Endothelial cell of umbilical vein (primary cell): ENCODE results near the gene SMARCA2. TPM values are rescaled to one million over a fixed set of nuclear protein-coding genes. Genes with fewer than 3 reads are reported as not detected.

Experiments used
- BruUV-seq: library from RNA; stranded (reverse); fragments of 400-500 nt; replicated peaks from 2 replicates; lab custom pipeline; 2021; lab: Mats Ljungman, UMichigan
- CTCF ChIA-PET: fragments of 300-600, 350-600 bp; sonication (Branson Sonifier 250); formaldehyde crosslinking; loops from one replicate; lab custom pipeline; 2021; ENCODE audit warnings: antibody characterized with exemption, inconsistent platforms; lab: Charles Lee
- POLR2A ChIA-PET: fragments of 300-600, 350-600 bp; sonication (Branson Sonifier 250); formaldehyde crosslinking; loops from one replicate; lab custom pipeline; 2021; ENCODE audit warnings: antibody characterized with exemption, inconsistent platforms; lab: Charles Lee
- DNase-seq: peaks from one replicate; pipeline ENCODE4 v3.0.0-alpha.2; 2011; ENCODE audit warnings: low read depth, low spot score
- FAIRE-seq: peaks from 2 replicates; lab custom pipeline; 2011; peaks lifted over from hg19 to GRCh38; lab: Jason Lieb, UNC
- H2AFZ ChIP-seq: 2 replicates; pipeline ENCODE4 v1.6.0; 2012; ENCODE audit warnings: low read depth, low read length, control low read depth, inconsistent platforms
- H3K27ac ChIP-seq: 2 replicates; pipeline ENCODE4 v1.5.1; 2011; ENCODE audit warnings: low read depth, mild to moderate bottlenecking, control low read depth, low read length, moderate library complexity; ENCODE audit not compliant: insufficient read depth
- H3K27me3 ChIP-seq, 2 experiments: 2 replicates each; pipeline versions ENCODE4 v1.6.0 to v1.6.1; 2011; ENCODE audit warnings: low read length in 2 of 2, mixed read lengths in 1 of 2; ENCODE audit not compliant: control insufficient read depth in 2 of 2, insufficient read depth in 2 of 2
- H3K36me3 ChIP-seq, 2 experiments: 2 replicates in 1 of 2; 3 replicates in 1 of 2; pipeline ENCODE4 v1.5.1; 2011; ENCODE audit warnings: low read length in 2 of 2, mild to moderate bottlenecking in 1 of 2, moderate library complexity in 1 of 2; ENCODE audit not compliant: control insufficient read depth in 2 of 2, insufficient read depth in 2 of 2; ENCODE audit errors: extremely low read depth in 1 of 2
- H3K4me1 ChIP-seq: 3 replicates; pipeline ENCODE4 v1.5.1; 2011; ENCODE audit warnings: mild to moderate bottlenecking, low read length; ENCODE audit not compliant: control insufficient read depth, insufficient read depth; ENCODE audit errors: extremely low read depth
- H3K4me2 ChIP-seq: 2 replicates; pipeline ENCODE4 v1.6.1; 2011; ENCODE audit warnings: low read length, control low read depth, mixed read lengths; ENCODE audit not compliant: insufficient read depth
- H3K4me3 ChIP-seq, 3 experiments: fragments of 200-600 bp in 1 of 3; sonication (generic), shearing (Covaris generic) in 1 of 3; replicated peaks in 1 of 3; 2 replicates each; pipeline ENCODE4 v1.5.1; 2011 to 2016; ENCODE audit warnings: control low read depth in 3 of 3, low read length in 3 of 3, mild to moderate bottlenecking in 2 of 3, inconsistent platforms in 1 of 3, low read depth in 1 of 3, moderate library complexity in 1 of 3; ENCODE audit not compliant: insufficient read depth in 1 of 3
- H3K79me2 ChIP-seq: 2 replicates; pipeline ENCODE4 v1.6.0; 2012; ENCODE audit warnings: low read length, inconsistent platforms; ENCODE audit not compliant: control insufficient read depth, insufficient read depth
- H3K9ac ChIP-seq: replicated peaks from 2 replicates; pipeline ENCODE3; 2011; ENCODE audit warnings: low read length, control low read depth; ENCODE audit not compliant: insufficient read depth; ENCODE audit errors: extremely low read depth
- H3K9me1 ChIP-seq: replicated peaks from 3 replicates; pipeline ENCODE4 v1.6.0; 2011; ENCODE audit warnings: mild to moderate bottlenecking, low read length; ENCODE audit not compliant: control insufficient read depth, insufficient read depth; ENCODE audit errors: extremely low read depth
- H3K9me3 ChIP-seq: replicated peaks from 2 replicates; pipeline ENCODE4 v1.5.1; 2012; ENCODE audit warnings: low read length, inconsistent platforms; ENCODE audit not compliant: control insufficient read depth, insufficient read depth
- H4K20me1 ChIP-seq: replicated peaks from 2 replicates; pipeline ENCODE3; 2011; ENCODE audit warnings: mild to moderate bottlenecking, low read length; ENCODE audit not compliant: control insufficient read depth, insufficient read depth; ENCODE audit errors: extremely low read depth
- EZH2 ChIP-seq: IDR thresholded peaks from 2 replicates; pipeline ENCODE4 v1.6.1; 2012; ENCODE audit warnings: borderline replicate concordance, low read depth, mild to moderate bottlenecking, moderate library complexity, low read length, inconsistent platforms; ENCODE audit not compliant: severe bottlenecking
- FOS ChIP-seq: IDR thresholded peaks from 2 replicates; pipeline ENCODE4 v1.6.1; 2011; ENCODE audit warnings: mild to moderate bottlenecking, low read length, moderate library complexity, borderline replicate concordance; ENCODE audit not compliant: insufficient read depth
- GATA2 ChIP-seq: IDR thresholded peaks from 2 replicates; pipeline ENCODE4 v1.7.0; 2011; ENCODE audit warnings: low read depth, mild to moderate bottlenecking, moderate library complexity, mixed read lengths, low read length; ENCODE audit not compliant: insufficient read length, insufficient read depth
- JUN ChIP-seq: IDR thresholded peaks from 2 replicates; pipeline ENCODE4 v1.6.1; 2011; ENCODE audit warnings: borderline replicate concordance, low read depth; ENCODE audit not compliant: insufficient read length, insufficient read depth
- MYC ChIP-seq: IDR thresholded peaks from one replicate; pipeline ENCODE4 v1.6.1; 2011; ENCODE audit warnings: mild to moderate bottlenecking, low read depth, low read length
- POLR2A ChIP-seq: IDR thresholded peaks from 2 replicates; pipeline ENCODE4 v1.6.1; 2012; ENCODE audit warnings: low read depth, mild to moderate bottlenecking, control low read depth, low read length
- POLR2AphosphoS5 ChIP-seq: IDR thresholded peaks from 2 replicates; pipeline ENCODE4 v1.6.1; 2012; ENCODE audit warnings: low read depth, mild to moderate bottlenecking, control low read depth, low read length, moderate library complexity; ENCODE audit not compliant: insufficient read depth
- dilution Hi-C: fragments of 300-500 bp; cut with MboI; formaldehyde crosslinking; loops from one replicate; pipeline ENCODE4 v1.15.0; 2019; ENCODE audit warnings: low sequenced_read_pairs; ENCODE audit not compliant: extremely low pct_ligation_motif_present
- intact Hi-C: fragments of 100-400 bp; cut with micrococcal nuclease; formaldehyde crosslinking; loops from one replicate; pipeline ENCODE4 v1.10.0; 2022
- polyA plus RNA-seq, 4 experiments: library from polyadenylated mRNA; depleted of rRNA in 3 of 4; stranded (reverse) in 3 of 4; unstranded in 1 of 4; fragments of >200 nt; gene quantifications; 2 replicates each; pipeline versions ENCODE4 v1.2.1 to v1.2.3, GENCODE V29; 2011 to 2012; ENCODE audit warnings: missing spikeins in 1 of 4
- total RNA-seq: library from RNA; stranded (reverse); gene quantifications from 2 replicates; pipeline ENCODE4 v1.2.3, GENCODE V29; 2021
- TF ChIP-seq, protein P1 (sequence below): IDR thresholded peaks from 2 replicates; pipeline ENCODE4 v1.6.1; 2011; ENCODE audit not compliant: insufficient read depth, insufficient read length
- TF ChIP-seq, protein P2 (sequence below), 2 donors: IDR thresholded peaks; 1 replicate in 1 of 2; 2 replicates in 1 of 2; pipeline ENCODE4 v1.5.1; 2011; ENCODE audit warnings: low read length in 2 of 2, mild to moderate bottlenecking in 2 of 2, moderate library complexity in 2 of 2, control low read depth in 1 of 2, inconsistent platforms in 1 of 2, low read depth in 1 of 2; ENCODE audit not compliant: insufficient read depth in 1 of 2; ENCODE audit errors: extremely low read depth in 1 of 2

SMARCA2 gene
- total and polyA plus RNA-seq, 2 donors (not counting 3 experiments of a cell fraction or from before 2014, with no cell fraction given): 54.5 to 79.9 TPM

DNA sequence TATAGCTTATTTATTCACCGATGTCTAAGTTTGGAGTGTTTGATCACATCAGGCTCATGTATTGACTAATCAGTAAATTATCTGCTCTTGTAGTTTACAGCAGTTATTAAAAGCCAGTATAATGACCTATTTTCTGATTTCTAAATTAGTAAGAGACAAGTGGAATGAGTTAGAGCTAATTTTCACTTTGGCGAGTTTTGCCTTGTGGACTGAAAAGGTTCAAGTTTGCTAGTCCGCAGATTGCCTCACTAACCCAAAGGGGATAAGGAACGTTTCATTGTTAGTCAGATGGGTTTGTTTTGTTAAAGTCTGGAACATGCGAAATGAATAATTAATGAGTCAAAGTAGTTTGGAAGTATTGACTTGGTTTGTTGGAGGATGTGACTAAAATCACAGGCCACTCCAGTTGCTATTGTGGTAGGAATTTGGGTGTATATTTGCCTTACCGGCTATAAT lies 40.1 kb downstream of the SMARCA2 start:
- DNase-seq (peak; percentile 64), FAIRE-seq (peak; percentile 70)
- TF ChIP-seq JUN (peak; percentile 5), POLR2A (no peak), FOS (peak; percentile 43)
- Histone ChIP-seq H3K9me3 (no peaks in the 10 kb centered on the region), H3K9ac (no peak overlapping the region), H2AFZ (no peak overlapping the region), H4K20me1 (no peaks in the 10 kb centered on the region), H3K27me3 (no peaks in the 10 kb centered on the region), H3K9me1 (no peaks in the 10 kb centered on the region), H3K4me3 (no peak overlapping the region), H3K79me2 (no peaks in the 10 kb centered on the region), H3K36me3 (peaks cover 3 to 4% of the 10 kb centered on the region in 2 experiments), H3K4me1 (peaks cover 19% of the 10 kb centered on the region), H3K4me2 (peak overlapping the region; percentile 43), H3K27ac (no peak overlapping the region)
- BruUV-seq: no TSS peak
- dilution Hi-C loops (no loop called here), intact Hi-C loops (loop anchor here (1.0 kb wide), 1 partner anchor 40 kb away; the partner anchor contains the start of gene SMARCA2)
- ChIA-PET CTCF (interaction anchor here (0.7 to 2.0 kb wide), 6 partner anchors 8 to 673 kb away, joined by 3 to 6 read pairs (median 4); no protein-coding TSS in a partner anchor), POLR2A (interaction anchor here (1.4 kb wide), 1 partner anchor 40 kb away, joined by 4 read pairs; the partner anchor contains the start of gene SMARCA2)

DNA sequence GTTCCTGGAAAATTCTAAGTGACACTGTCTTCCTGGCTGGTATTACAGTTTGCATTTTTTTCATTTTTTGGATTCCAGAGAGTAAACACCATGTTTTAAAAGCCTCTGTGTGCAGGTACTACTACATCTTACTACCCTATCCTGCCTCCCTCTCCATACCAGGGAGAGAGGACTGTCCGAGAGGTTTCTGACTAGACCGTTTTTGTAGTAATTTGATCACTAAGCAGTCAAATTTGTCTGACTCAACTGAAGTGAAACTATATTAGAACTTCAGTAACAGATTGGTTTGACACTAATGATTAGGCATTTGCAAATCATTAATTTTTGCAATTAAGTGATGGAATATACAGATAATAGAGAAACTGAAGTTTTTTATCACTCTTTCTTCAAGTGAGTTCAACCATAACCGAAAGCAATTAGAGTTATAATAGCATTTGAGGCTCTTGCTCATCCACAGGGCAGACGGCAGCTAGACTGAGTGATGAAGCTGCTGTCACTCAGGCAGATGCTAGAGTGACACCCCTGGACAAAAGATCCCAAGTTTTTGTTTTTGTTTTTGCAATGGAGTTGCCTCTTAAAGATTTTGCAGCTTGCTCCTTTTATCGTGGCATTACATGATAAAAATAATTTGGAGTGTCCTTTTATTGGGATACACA lies 44.3 kb downstream of the SMARCA2 start:
- Histone ChIP-seq H3K79me2 (no peaks in the 10 kb centered on the region), H3K9ac (no peak overlapping the region), H3K27me3 (no peaks in the 10 kb centered on the region), H3K4me1 (peaks cover 13% of the 10 kb centered on the region), H3K27ac (no peak overlapping the region), H3K9me3 (no peaks in the 10 kb centered on the region), H3K9me1 (no peaks in the 10 kb centered on the region), H4K20me1 (no peaks in the 10 kb centered on the region), H3K36me3 (peaks cover 6 to 8% of the 10 kb centered on the region in 2 experiments), H2AFZ (no peak overlapping the region), H3K4me2 (no peak overlapping the region), H3K4me3 (no peak overlapping the region)
- no peak for TF ChIP-seq MYC
- no peak for TF ChIP-seq EZH2
- no peak for TF ChIP-seq GATA2
- no peak for TF ChIP-seq FOS
- no peak for TF ChIP-seq JUN
- TF ChIP-seq POLR2A: no peak
- TF ChIP-seq, protein P1, sequence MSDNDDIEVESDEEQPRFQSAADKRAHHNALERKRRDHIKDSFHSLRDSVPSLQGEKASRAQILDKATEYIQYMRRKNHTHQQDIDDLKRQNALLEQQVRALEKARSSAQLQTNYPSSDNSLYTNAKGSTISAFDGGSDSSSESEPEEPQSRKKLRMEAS: no peak
- TF ChIP-seq, protein P2, sequence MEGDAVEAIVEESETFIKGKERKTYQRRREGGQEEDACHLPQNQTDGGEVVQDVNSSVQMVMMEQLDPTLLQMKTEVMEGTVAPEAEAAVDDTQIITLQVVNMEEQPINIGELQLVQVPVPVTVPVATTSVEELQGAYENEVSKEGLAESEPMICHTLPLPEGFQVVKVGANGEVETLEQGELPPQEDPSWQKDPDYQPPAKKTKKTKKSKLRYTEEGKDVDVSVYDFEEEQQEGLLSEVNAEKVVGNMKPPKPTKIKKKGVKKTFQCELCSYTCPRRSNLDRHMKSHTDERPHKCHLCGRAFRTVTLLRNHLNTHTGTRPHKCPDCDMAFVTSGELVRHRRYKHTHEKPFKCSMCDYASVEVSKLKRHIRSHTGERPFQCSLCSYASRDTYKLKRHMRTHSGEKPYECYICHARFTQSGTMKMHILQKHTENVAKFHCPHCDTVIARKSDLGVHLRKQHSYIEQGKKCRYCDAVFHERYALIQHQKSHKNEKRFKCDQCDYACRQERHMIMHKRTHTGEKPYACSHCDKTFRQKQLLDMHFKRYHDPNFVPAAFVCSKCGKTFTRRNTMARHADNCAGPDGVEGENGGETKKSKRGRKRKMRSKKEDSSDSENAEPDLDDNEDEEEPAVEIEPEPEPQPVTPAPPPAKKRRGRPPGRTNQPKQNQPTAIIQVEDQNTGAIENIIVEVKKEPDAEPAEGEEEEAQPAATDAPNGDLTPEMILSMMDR (IDR thresholded peaks at IDR 0.05; ENCODE audit: extremely low read depth in 1 of 2, insufficient read depth in 1 of 2, low read depth in 1 of 2, low read length in 2 of 2): no peak
- no peak for TF ChIP-seq POLR2AphosphoS5
- intact Hi-C loops: no loop called here
- FAIRE-seq (no peak), DNase-seq (no peak)
- no TSS peak for BruUV-seq
- POLR2A ChIA-PET: no interaction called here
- CTCF ChIA-PET: interaction anchor here (1.0 kb wide), 1 partner anchor 28 kb away, joined by 3 read pairs; no protein-coding TSS in a partner anchor
- dilution Hi-C loops: no loop called here
